Neural progenitor cell (in vitro differentiated cells): ENCODE data around the gene PTPRN2. TPM values are rescaled to one million over a fixed set of nuclear protein-coding genes. Genes with fewer than 3 reads are reported as not detected.

Source experiments
- DNase-seq: peaks from one replicate; pipeline ENCODE4 v3.0.0-alpha.2; 2016; ENCODE audit warnings: low spot score
- H2AFZ ChIP-seq: fragments of 200-600 bp; sonication (generic); replicated peaks from 2 replicates; pipeline ENCODE4 v1.6.1; 2016; ENCODE audit warnings: antibody characterized with exemption
- H3F3A ChIP-seq: fragments of 200-600 bp; sonication (generic); 2 replicates; pipeline ENCODE4 v1.6.1; 2016; ENCODE audit warnings: antibody characterized with exemption, low read depth
- H3K27ac ChIP-seq: fragments of 200-600 bp; sonication (generic); 2 replicates; pipeline ENCODE4 v1.5.1; 2016; ENCODE audit warnings: mild to moderate bottlenecking
- H3K27me3 ChIP-seq: fragments of 200-600 bp; sonication (generic); 2 replicates; pipeline ENCODE4 v1.6.1; 2016; ENCODE audit warnings: mild to moderate bottlenecking, moderate library complexity
- H3K36me3 ChIP-seq: fragments of 200-600 bp; sonication (generic); 2 replicates; pipeline ENCODE4 v1.5.1; 2016
- H3K4me1 ChIP-seq: fragments of 200-600 bp; sonication (generic); 2 replicates; pipeline ENCODE4 v1.6.1; 2016; ENCODE audit warnings: mixed run types
- H3K4me2 ChIP-seq: fragments of 200-600 bp; sonication (generic); 2 replicates; pipeline ENCODE4 v1.6.1; 2016
- H3K4me3 ChIP-seq: fragments of 200-600 bp; sonication (generic); 2 replicates; pipeline ENCODE4 v1.5.1; 2016
- H3K79me2 ChIP-seq: fragments of 200-600 bp; sonication (generic); 2 replicates; pipeline ENCODE4 v1.6.1; 2016; ENCODE audit warnings: low read depth
- H3K9ac ChIP-seq: fragments of 200-600 bp; sonication (generic); 2 replicates; pipeline ENCODE4 v1.6.1; 2016
- H3K9me3 ChIP-seq: fragments of 200-600 bp; sonication (generic); 2 replicates; pipeline ENCODE4 v1.5.1; 2016; ENCODE audit warnings: low read depth
- H4K20me1 ChIP-seq: fragments of 200-600 bp; sonication (generic); 2 replicates; pipeline ENCODE4 v1.6.1; 2016; ENCODE audit warnings: low read depth
- H3K27ac Mint-ChIP-seq: 3 replicates; pipeline ENCODE4 v1.8.0; 2021; ENCODE audit warnings: mixed read lengths
- H3K27me3 Mint-ChIP-seq: 2 replicates; pipeline ENCODE4 v1.8.0; 2022; ENCODE audit warnings: low read depth, mild to moderate bottlenecking, inconsistent platforms, moderate library complexity, mixed read lengths; ENCODE audit not compliant: insufficient read depth
- H3K36me3 Mint-ChIP-seq: 3 replicates; pipeline ENCODE4 v1.8.0; 2021; ENCODE audit warnings: mixed read lengths
- H3K4me1 Mint-ChIP-seq: 3 replicates; pipeline ENCODE4 v1.8.0; 2021; ENCODE audit warnings: mixed read lengths
- H3K4me3 Mint-ChIP-seq: 3 replicates; pipeline ENCODE4 v1.8.0; 2021; ENCODE audit warnings: mild to moderate bottlenecking, moderate library complexity, mixed read lengths
- H3K9me3 Mint-ChIP-seq: 3 replicates; pipeline ENCODE4 v1.8.0; 2020; ENCODE audit warnings: mixed read lengths
- EZH2 ChIP-seq: fragments of 200-600 bp; sonication (generic); IDR thresholded peaks from 2 replicates; pipeline ENCODE4 v1.6.1; 2017; ENCODE audit warnings: antibody characterized with exemption, mild to moderate bottlenecking, moderate library complexity
- EZH2phosphoT487 ChIP-seq: fragments of 200-600 bp; sonication (generic); IDR thresholded peaks from 2 replicates; pipeline ENCODE4 v1.6.1; 2017; ENCODE audit warnings: antibody characterized with exemption
- total RNA-seq: library from RNA; depleted of rRNA; stranded (reverse); fragments of >200 nt; gene quantifications from 2 replicates; pipeline ENCODE4 v1.2.3, GENCODE V29; 2015; ENCODE audit warnings: low replicate concordance
- TF ChIP-seq, protein P1 (sequence below): fragments of 200-600 bp; sonication (generic); IDR thresholded peaks from 2 replicates; pipeline ENCODE4 v1.5.1; 2017; ENCODE audit warnings: antibody characterized with exemption, mild to moderate bottlenecking

PTPRN2 gene
- total RNA-seq, 1 donor from 2014 or later, result 3.0 TPM

- Mint-ChIP-seq H3K36me3 (peaks cover 37% of the 10 kb centered on the region), H3K27me3 (peaks cover 4% of the 10 kb centered on the region)
- H3K9ac ChIP-seq, result no peak overlapping the region
These were observed 1048.9 kb downstream of the PTPRN2 start for GRCh38 chr7:157538735-157539134.

GRCh38 chr7:157538321-157538720 lies 1049.3 kb downstream of the PTPRN2 start:
- Histone ChIP-seq H3K27me3 (peaks cover 19% of the 10 kb centered on the region), H3F3A (no peaks in the 10 kb centered on the region), H3K4me2 (no peak overlapping the region), H3K9ac (no peak overlapping the region), H3K4me3 (no peak overlapping the region), H3K9me3 (no peaks in the 10 kb centered on the region), H3K36me3 (no peaks in the 10 kb centered on the region), H4K20me1 (no peaks in the 10 kb centered on the region), H3K4me1 (no peaks in the 10 kb centered on the region), H3K27ac (no peak overlapping the region), H2AFZ (no peak overlapping the region), H3K79me2 (no peaks in the 10 kb centered on the region)
- DNase-seq, result no peak
- H3K9me3 Mint-ChIP-seq, result peaks cover 9% of the 10 kb centered on the region
- H3K4me3 Mint-ChIP-seq, result no peak overlapping the region
- no peak overlapping the region for H3K27ac Mint-ChIP-seq
- H3K4me1 Mint-ChIP-seq, result peaks cover 21% of the 10 kb centered on the region
- TF ChIP-seq EZH2 (no peak), EZH2phosphoT487 (no peak)
- TF ChIP-seq, protein P1, sequence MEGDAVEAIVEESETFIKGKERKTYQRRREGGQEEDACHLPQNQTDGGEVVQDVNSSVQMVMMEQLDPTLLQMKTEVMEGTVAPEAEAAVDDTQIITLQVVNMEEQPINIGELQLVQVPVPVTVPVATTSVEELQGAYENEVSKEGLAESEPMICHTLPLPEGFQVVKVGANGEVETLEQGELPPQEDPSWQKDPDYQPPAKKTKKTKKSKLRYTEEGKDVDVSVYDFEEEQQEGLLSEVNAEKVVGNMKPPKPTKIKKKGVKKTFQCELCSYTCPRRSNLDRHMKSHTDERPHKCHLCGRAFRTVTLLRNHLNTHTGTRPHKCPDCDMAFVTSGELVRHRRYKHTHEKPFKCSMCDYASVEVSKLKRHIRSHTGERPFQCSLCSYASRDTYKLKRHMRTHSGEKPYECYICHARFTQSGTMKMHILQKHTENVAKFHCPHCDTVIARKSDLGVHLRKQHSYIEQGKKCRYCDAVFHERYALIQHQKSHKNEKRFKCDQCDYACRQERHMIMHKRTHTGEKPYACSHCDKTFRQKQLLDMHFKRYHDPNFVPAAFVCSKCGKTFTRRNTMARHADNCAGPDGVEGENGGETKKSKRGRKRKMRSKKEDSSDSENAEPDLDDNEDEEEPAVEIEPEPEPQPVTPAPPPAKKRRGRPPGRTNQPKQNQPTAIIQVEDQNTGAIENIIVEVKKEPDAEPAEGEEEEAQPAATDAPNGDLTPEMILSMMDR, result no peak
- H3K36me3 Mint-ChIP-seq, result peaks cover 35% of the 10 kb centered on the region
- peaks cover 6% of the 10 kb centered on the region for H3K27me3 Mint-ChIP-seq

More at GRCh38 chr7:157538735-157539134, 1048.9 kb downstream of the PTPRN2 start:
- no peak overlapping the region for H3K4me2 ChIP-seq
- H3F3A ChIP-seq, result no peaks in the 10 kb centered on the region
- H3K4me1 ChIP-seq, result no peaks in the 10 kb centered on the region
- no peaks in the 10 kb centered on the region for H3K9me3 ChIP-seq
- no peak overlapping the region for H3K4me3 Mint-ChIP-seq
- no peak for DNase-seq
- no peaks in the 10 kb centered on the region for H3K36me3 ChIP-seq
- no peak overlapping the region for H3K27ac ChIP-seq
- peaks cover 5% of the 10 kb centered on the region for H3K9me3 Mint-ChIP-seq
- H3K27me3 ChIP-seq, result peaks cover 19% of the 10 kb centered on the region
- peaks cover 23% of the 10 kb centered on the region for H3K4me1 Mint-ChIP-seq
- TF ChIP-seq EZH2phosphoT487, result no peak
- no peak for TF ChIP-seq EZH2
- TF ChIP-seq, protein P1, result no peak
- no peak overlapping the region for H3K4me3 ChIP-seq
- no peak overlapping the region for H3K27ac Mint-ChIP-seq
- H4K20me1 ChIP-seq, result no peaks in the 10 kb centered on the region
- H2AFZ ChIP-seq, result no peak overlapping the region
- H3K79me2 ChIP-seq, result no peaks in the 10 kb centered on the region

DNA sequence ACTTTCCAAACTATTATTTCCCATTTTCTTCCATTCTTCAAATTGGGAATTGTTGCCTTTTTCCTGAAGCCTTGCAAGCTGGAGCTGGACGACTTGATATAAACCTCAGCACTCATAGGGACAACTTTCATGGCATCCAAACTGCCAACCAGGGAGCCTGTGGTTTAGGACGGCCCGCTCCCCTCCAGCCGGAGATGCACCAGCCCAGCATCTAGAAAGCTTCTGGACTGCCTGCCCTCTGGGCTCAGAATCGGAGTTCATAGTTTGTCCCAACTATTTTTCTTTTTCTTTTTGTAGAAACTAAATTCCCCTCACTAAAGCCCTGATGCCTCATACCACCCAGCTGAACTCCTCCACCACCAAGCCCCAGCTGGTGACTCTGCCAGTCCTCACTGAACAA lies 1050.6 kb downstream of the PTPRN2 start:
- Histone ChIP-seq H3K79me2 (no peaks in the 10 kb centered on the region), H3K4me2 (no peak overlapping the region), H4K20me1 (no peaks in the 10 kb centered on the region), H2AFZ (no peak overlapping the region), H3K27ac (no peak overlapping the region), H3K9me3 (no peaks in the 10 kb centered on the region), H3K27me3 (peaks cover 19% of the 10 kb centered on the region), H3K9ac (no peak overlapping the region), H3F3A (no peaks in the 10 kb centered on the region), H3K4me1 (no peaks in the 10 kb centered on the region), H3K36me3 (no peaks in the 10 kb centered on the region), H3K4me3 (no peak overlapping the region)
- H3K4me3 Mint-ChIP-seq, result no peak overlapping the region
- no peak for TF ChIP-seq EZH2phosphoT487
- TF ChIP-seq, protein P1, result no peak
- no peak for TF ChIP-seq EZH2
- no peak for DNase-seq
- peaks cover 22% of the 10 kb centered on the region for H3K9me3 Mint-ChIP-seq
- no peak overlapping the region for H3K27ac Mint-ChIP-seq
- H3K27me3 Mint-ChIP-seq, result peaks cover 8% of the 10 kb centered on the region
- peaks cover 11% of the 10 kb centered on the region for H3K4me1 Mint-ChIP-seq
- peaks cover 29% of the 10 kb centered on the region for H3K36me3 Mint-ChIP-seq
